Liver (tissue), 9 donors: Measurements from ENCODE around the gene DOCK6. TPM values are rescaled to one million over a fixed set of nuclear protein-coding genes. Genes with fewer than 3 reads are reported as not detected.

Source experiments
- DNase-seq: peaks from one replicate; pipeline ENCODE4 v3.0.0-alpha.2; 2017; ENCODE audit warnings: low spot score
- H3K27ac ChIP-seq, 2 donors: one replicate each; pipeline ENCODE4 v1.7.0; 2013; ENCODE audit warnings: inconsistent platforms in 2 of 2, low read length in 2 of 2, control low read depth in 1 of 2, low read depth in 1 of 2, mild to moderate bottlenecking in 1 of 2
- H3K27me3 ChIP-seq, 4 donors: one replicate each; pipeline versions ENCODE4 v1.6.1 to v1.7.0; 2013; ENCODE audit warnings: low read length in 3 of 4, inconsistent platforms in 1 of 4, mild to moderate bottlenecking in 1 of 4, moderate library complexity in 1 of 4; ENCODE audit not compliant: control insufficient read depth in 4 of 4, insufficient read depth in 4 of 4
- H3K36me3 ChIP-seq, 4 donors: one replicate each; pipeline versions ENCODE4 v1.6.1 to v1.7.0; 2013; ENCODE audit warnings: low read length in 3 of 4, mild to moderate bottlenecking in 3 of 4, low read depth in 1 of 4, moderate library complexity in 1 of 4; ENCODE audit not compliant: control insufficient read depth in 4 of 4, insufficient read depth in 3 of 4
- H3K4me1 ChIP-seq, 4 donors: one replicate each; pipeline versions ENCODE4 v1.6.1 to v1.7.0; 2013; ENCODE audit warnings: low read length in 3 of 4, mild to moderate bottlenecking in 3 of 4, moderate library complexity in 1 of 4; ENCODE audit not compliant: control insufficient read depth in 4 of 4, insufficient read depth in 4 of 4
- H3K4me3 ChIP-seq, 3 donors: one replicate each; pipeline versions ENCODE4 v1.6.1 to v1.7.0; 2013; ENCODE audit warnings: low read length in 3 of 3, control low read depth in 1 of 3, low read depth in 1 of 3, mild to moderate bottlenecking in 1 of 3
- H3K9ac ChIP-seq, 2 donors: one replicate each; pipeline ENCODE4 v1.7.0; 2013; ENCODE audit warnings: low read length in 2 of 2, mild to moderate bottlenecking in 2 of 2, moderate library complexity in 2 of 2, control low read depth in 1 of 2, low read depth in 1 of 2
- H3K9me3 ChIP-seq, 4 donors: one replicate each; pipeline versions ENCODE4 v1.6.1 to v1.7.0; 2013; ENCODE audit warnings: low read length in 3 of 4; ENCODE audit not compliant: control insufficient read depth in 4 of 4
- FOXA1 ChIP-seq: IDR thresholded peaks from 2 replicates; pipeline ENCODE4 v1.6.1; 2016; ENCODE audit warnings: antibody characterized with exemption
- FOXA2 ChIP-seq: IDR thresholded peaks from 2 replicates; pipeline ENCODE4 v1.6.1; 2016; ENCODE audit warnings: antibody characterized with exemption
- HNF4A ChIP-seq, 2 donors: conservative IDR thresholded peaks; 2 replicates each; pipeline ENCODE4 v1.6.1; 2016; ENCODE audit warnings: antibody characterized with exemption in 2 of 2, mild to moderate bottlenecking in 2 of 2
- HNF4G ChIP-seq: IDR thresholded peaks from 2 replicates; pipeline ENCODE4 v1.6.1; 2016; ENCODE audit warnings: antibody characterized with exemption
- JUND ChIP-seq, 2 donors: IDR thresholded peaks; 2 replicates each; pipeline ENCODE4 v1.6.1; 2016; ENCODE audit warnings: antibody characterized with exemption in 2 of 2
- NR2F2 ChIP-seq: IDR thresholded peaks from 2 replicates; pipeline ENCODE4 v1.6.1; 2016; ENCODE audit warnings: antibody characterized with exemption
- RXRA ChIP-seq, 2 donors: IDR thresholded peaks; 2 replicates each; pipeline ENCODE4 v1.6.1; 2017 to 2018; ENCODE audit warnings: antibody characterized with exemption in 2 of 2, mild to moderate bottlenecking in 1 of 2
- SP1 ChIP-seq: IDR thresholded peaks from 2 replicates; pipeline ENCODE4 v1.6.1; 2018; ENCODE audit warnings: antibody characterized with exemption, mild to moderate bottlenecking
- YY1 ChIP-seq: IDR thresholded peaks from 2 replicates; pipeline ENCODE4 v1.6.1; 2016; ENCODE audit warnings: antibody characterized with exemption, mild to moderate bottlenecking
- WGBS: extraction: QIAGEN DNeasy Blood & Tissue Kit; methylation state at CpG from one replicate; pipeline ENCODE4 v1.1.7; 2013; 5-methylcytosine and 5-hydroxymethylcytosine counted together
- polyA plus RNA-seq, 2 donors: library from polyadenylated mRNA; stranded (reverse) in 1 of 2; unstranded in 1 of 2; fragments of 200-250 nt in 1 of 2; fragments of >200 nt in 1 of 2; fragmentation: Nextera tagmentation in 1 of 2; extraction: Ambion mirVana in 1 of 2; gene quantifications; one replicate each; pipeline versions ENCODE4 v1.2.1 to v1.2.3, GENCODE V29; 2013 to 2015
- total RNA-seq, 2 donors: library from RNA; depleted of rRNA; stranded (reverse); fragments of >200 nt; gene quantifications; one replicate each; pipeline ENCODE4 v1.2.3, GENCODE V29; 2014
- TF ChIP-seq, protein P1 (sequence below): IDR thresholded peaks from 2 replicates; pipeline ENCODE4 v1.6.1; 2016; ENCODE audit warnings: antibody characterized with exemption
- TF ChIP-seq, protein P2 (sequence below): IDR thresholded peaks from 2 replicates; pipeline ENCODE4 v1.6.1; 2016; ENCODE audit warnings: antibody characterized with exemption
- TF ChIP-seq, protein P3 (sequence below): IDR thresholded peaks from 2 replicates; pipeline ENCODE4 v1.6.1; 2016; ENCODE audit warnings: antibody characterized with exemption
- TF ChIP-seq, protein P4 (sequence below): fragments of 150-350 bp; IDR thresholded peaks from 2 replicates; pipeline ENCODE4 v1.5.1; 2017; ENCODE audit warnings: improper control_type of control experiment, low read depth, low read length; ENCODE audit not compliant: missing input control
- TF ChIP-seq, protein P5 (sequence below): IDR thresholded peaks from 2 replicates; pipeline ENCODE4 v1.6.1; 2016; ENCODE audit warnings: antibody characterized with exemption, mild to moderate bottlenecking
- donor health status: healthy.
- donor health status: healthy.
- donor health status: healthy.
- donor health status: healthy.
- donor health status: healthy.

Gene DOCK6
- total and polyA plus RNA-seq, 4 donors: 4.9 to 15.8 (median 13.7) TPM

DNA sequence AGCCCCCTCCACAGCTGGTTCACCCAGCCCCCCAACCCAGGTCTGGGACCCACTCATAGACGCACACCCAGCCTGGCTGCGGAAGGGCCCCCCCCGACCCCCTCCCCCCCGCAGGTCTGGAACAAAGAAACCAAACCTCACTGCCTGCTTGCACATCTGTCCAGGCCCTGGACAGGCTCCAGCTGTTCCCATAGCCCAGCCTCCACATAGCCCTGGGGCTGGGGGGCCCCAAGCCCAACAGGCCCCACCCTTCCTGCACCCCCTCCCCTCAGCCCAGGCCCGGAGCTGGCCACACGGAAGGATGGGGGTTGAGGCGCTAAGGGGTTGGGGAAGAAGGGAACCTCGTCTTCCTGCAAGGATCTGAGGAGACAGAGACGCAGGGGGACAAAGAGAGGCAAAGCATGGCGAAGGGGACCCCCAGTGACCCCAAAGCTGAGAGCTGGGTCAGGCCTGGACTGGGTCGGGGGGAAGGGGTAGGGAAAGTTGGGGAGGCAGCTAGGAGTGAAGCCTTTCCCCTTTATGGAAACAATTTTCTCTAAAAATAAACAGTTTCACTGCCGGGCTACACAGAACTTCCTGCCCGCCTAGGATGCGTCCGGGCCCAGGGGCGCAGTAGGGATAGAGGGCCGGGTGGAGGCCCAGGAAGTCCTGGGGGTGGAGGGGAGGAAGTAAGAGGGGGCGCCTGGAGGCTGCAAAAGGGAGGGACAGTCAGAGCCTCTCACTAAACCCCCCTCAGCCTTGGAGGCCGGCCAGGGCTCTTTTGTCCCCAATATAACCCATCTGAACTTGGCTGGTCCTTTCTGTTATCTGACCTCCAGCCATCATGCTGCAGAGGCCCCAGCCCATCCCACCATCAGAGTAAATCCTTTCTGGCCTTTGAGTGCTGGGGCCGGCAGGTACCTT lies 67.4 kb downstream of the DOCK6 start:
- H3K9me3 ChIP-seq: no peaks in the 10 kb centered on the region
- peaks cover 5 to 73% (median 41%) of the 10 kb centered on the region in 4 donors for H3K4me1 ChIP-seq
- no peaks in the 10 kb centered on the region for H3K27me3 ChIP-seq
- peak; percentile 8 for TF ChIP-seq NR2F2
- TF ChIP-seq, protein P1, sequence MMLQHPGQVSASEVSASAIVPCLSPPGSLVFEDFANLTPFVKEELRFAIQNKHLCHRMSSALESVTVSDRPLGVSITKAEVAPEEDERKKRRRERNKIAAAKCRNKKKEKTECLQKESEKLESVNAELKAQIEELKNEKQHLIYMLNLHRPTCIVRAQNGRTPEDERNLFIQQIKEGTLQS: no peak
- H3K4me3 ChIP-seq: peak overlapping the region in 1 of 3 donors; percentile 12
- peak overlapping the region in 1 of 2 donors; percentile 12 for H3K9ac ChIP-seq
- H3K36me3 ChIP-seq: peaks cover 3 to 9% (median 5%) of the 10 kb centered on the region in 4 donors
- 60% methylated on average over 20 of the region's 20 CpGs for WGBS
- peak overlapping the region; percentile 54 to 59 for H3K27ac ChIP-seq
- DNase-seq: no peak

DNA sequence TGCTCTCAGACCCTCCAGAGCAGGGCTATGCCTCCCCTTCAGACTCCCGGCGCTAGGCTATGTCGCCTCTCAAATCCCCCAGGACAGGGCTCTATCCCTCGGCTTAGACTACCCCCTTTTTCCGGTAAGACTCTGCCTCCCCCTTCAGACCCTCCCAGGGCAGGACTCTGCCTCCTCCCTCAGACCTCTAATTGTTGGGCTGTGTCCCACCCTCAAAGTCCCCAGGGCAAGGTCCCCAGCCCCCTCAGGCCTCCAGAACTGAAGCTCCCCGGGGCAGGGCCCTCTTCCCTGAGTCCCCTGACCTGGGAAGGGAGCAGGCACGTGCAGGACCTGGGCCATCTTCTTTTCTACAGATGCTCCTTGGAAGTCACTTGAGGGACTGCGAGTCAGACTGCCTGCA lies 68.2 kb downstream of the DOCK6 start:
- no peak for DNase-seq
- H3K9ac ChIP-seq: no peak overlapping the region
- H3K36me3 ChIP-seq: peaks cover 3 to 9% (median 5%) of the 10 kb centered on the region in 4 donors
- TF ChIP-seq HNF4A (conservative IDR thresholded peaks at IDR 0.05) (no peak), YY1 (no peak), SP1 (no peak), FOXA1 (no peak), FOXA2 (no peak), HNF4G (no peak), JUND (IDR thresholded peaks at IDR 0.05) (no peak), RXRA (IDR thresholded peaks at IDR 0.05) (no peak), NR2F2 (no peak)
- TF ChIP-seq, protein P2, sequence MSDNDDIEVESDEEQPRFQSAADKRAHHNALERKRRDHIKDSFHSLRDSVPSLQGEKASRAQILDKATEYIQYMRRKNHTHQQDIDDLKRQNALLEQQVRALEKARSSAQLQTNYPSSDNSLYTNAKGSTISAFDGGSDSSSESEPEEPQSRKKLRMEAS: no peak
- TF ChIP-seq, protein P1: no peak
- TF ChIP-seq, protein P3, sequence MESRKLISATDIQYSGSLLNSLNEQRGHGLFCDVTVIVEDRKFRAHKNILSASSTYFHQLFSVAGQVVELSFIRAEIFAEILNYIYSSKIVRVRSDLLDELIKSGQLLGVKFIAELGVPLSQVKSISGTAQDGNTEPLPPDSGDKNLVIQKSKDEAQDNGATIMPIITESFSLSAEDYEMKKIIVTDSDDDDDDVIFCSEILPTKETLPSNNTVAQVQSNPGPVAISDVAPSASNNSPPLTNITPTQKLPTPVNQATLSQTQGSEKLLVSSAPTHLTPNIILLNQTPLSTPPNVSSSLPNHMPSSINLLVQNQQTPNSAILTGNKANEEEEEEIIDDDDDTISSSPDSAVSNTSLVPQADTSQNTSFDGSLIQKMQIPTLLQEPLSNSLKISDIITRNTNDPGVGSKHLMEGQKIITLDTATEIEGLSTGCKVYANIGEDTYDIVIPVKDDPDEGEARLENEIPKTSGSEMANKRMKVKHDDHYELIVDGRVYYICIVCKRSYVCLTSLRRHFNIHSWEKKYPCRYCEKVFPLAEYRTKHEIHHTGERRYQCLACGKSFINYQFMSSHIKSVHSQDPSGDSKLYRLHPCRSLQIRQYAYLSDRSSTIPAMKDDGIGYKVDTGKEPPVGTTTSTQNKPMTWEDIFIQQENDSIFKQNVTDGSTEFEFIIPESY: no peak
- TF ChIP-seq, protein P4, sequence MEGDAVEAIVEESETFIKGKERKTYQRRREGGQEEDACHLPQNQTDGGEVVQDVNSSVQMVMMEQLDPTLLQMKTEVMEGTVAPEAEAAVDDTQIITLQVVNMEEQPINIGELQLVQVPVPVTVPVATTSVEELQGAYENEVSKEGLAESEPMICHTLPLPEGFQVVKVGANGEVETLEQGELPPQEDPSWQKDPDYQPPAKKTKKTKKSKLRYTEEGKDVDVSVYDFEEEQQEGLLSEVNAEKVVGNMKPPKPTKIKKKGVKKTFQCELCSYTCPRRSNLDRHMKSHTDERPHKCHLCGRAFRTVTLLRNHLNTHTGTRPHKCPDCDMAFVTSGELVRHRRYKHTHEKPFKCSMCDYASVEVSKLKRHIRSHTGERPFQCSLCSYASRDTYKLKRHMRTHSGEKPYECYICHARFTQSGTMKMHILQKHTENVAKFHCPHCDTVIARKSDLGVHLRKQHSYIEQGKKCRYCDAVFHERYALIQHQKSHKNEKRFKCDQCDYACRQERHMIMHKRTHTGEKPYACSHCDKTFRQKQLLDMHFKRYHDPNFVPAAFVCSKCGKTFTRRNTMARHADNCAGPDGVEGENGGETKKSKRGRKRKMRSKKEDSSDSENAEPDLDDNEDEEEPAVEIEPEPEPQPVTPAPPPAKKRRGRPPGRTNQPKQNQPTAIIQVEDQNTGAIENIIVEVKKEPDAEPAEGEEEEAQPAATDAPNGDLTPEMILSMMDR: no peak
- TF ChIP-seq, protein P5, sequence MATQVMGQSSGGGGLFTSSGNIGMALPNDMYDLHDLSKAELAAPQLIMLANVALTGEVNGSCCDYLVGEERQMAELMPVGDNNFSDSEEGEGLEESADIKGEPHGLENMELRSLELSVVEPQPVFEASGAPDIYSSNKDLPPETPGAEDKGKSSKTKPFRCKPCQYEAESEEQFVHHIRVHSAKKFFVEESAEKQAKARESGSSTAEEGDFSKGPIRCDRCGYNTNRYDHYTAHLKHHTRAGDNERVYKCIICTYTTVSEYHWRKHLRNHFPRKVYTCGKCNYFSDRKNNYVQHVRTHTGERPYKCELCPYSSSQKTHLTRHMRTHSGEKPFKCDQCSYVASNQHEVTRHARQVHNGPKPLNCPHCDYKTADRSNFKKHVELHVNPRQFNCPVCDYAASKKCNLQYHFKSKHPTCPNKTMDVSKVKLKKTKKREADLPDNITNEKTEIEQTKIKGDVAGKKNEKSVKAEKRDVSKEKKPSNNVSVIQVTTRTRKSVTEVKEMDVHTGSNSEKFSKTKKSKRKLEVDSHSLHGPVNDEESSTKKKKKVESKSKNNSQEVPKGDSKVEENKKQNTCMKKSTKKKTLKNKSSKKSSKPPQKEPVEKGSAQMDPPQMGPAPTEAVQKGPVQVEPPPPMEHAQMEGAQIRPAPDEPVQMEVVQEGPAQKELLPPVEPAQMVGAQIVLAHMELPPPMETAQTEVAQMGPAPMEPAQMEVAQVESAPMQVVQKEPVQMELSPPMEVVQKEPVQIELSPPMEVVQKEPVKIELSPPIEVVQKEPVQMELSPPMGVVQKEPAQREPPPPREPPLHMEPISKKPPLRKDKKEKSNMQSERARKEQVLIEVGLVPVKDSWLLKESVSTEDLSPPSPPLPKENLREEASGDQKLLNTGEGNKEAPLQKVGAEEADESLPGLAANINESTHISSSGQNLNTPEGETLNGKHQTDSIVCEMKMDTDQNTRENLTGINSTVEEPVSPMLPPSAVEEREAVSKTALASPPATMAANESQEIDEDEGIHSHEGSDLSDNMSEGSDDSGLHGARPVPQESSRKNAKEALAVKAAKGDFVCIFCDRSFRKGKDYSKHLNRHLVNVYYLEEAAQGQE: no peak
- peaks cover 8 to 73% (median 45%) of the 10 kb centered on the region in 4 donors for H3K4me1 ChIP-seq
- H3K27me3 ChIP-seq: no peaks in the 10 kb centered on the region
- H3K4me3 ChIP-seq: no peak overlapping the region
- 94% methylated on average over 8 of the region's 8 CpGs for WGBS
- peak overlapping the region; percentile 13 to 41 for H3K27ac ChIP-seq
- no peaks in the 10 kb centered on the region for H3K9me3 ChIP-seq
